ENCODE data around the gene TECPR2.

The TECPR2 gene

GRCh38 chr14:102523569-102524450 lies 161.1 kb downstream of the TECPR2 start:
- DNase-seq (ENCODE audit: low spot score in 2 of 2) (no peak), ATAC-seq (ENCODE audit: low read depth) (no peak)
- Mint-ChIP-seq H3K4me1 (peaks cover 26% of the 10 kb centered on the region), H3K36me3 (no peaks in the 10 kb centered on the region), H3K4me3 (peak overlapping the region; percentile 41), H3K27me3 (no peaks in the 10 kb centered on the region), H3K27ac (peak overlapping the region; percentile 90), H3K9me3 (no peaks in the 10 kb centered on the region)

GRCh38 chr14:102524451-102525218 lies 161.9 kb downstream of the TECPR2 start:
- Mint-ChIP-seq H3K27me3 (no peaks in the 10 kb centered on the region), H3K4me1 (peaks cover 26% of the 10 kb centered on the region), H3K9me3 (no peaks in the 10 kb centered on the region), H3K36me3 (no peaks in the 10 kb centered on the region), H3K27ac (peak overlapping the region; percentile 90), H3K4me3 (peak overlapping the region; percentile 97)
- DNase-seq (ENCODE audit: low spot score in 2 of 2) (peak; percentile 96 to 99), ATAC-seq (ENCODE audit: low read depth) (peak; percentile 85)

DNA sequence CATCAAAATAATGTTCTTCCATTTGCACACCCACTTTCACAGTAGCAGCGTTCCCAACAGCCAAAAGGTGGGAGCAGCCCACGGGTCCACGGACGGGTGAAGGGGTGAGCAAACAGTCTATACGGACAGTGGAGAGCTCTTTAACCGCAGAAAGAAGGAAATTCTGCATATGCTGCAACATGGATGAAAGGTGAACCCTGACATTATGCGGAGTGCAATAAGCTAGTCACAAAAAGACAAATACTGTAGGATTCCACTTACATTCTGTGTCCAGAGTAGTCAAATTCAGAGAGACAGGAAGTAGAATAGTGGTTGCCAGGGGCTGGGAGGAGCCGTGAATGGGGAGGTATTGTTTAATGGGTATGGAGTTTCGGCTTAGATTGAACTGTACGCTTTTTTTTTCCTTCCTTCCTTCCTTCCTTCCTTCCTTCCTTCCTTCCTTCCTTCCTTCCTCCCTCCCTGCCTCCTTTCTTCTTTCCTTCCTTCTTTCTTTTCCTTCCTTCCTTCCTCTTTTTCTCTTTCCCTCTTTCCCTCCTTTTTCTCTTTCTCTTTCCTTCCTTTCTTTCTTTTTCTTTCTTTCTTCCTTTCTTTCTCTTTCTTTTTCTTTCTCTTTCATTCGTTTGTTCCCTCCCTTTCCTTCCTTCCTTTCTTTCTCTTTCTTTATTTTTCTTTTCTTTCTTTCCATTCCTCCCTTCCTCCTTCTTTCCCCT lies 162.6 kb downstream of the TECPR2 start:
- Mint-ChIP-seq H3K27ac (peak overlapping the region; percentile 90), H3K27me3 (no peaks in the 10 kb centered on the region), H3K9me3 (no peaks in the 10 kb centered on the region), H3K4me3 (peak overlapping the region; percentile 97), H3K36me3 (no peaks in the 10 kb centered on the region), H3K4me1 (peaks cover 27% of the 10 kb centered on the region)
- ATAC-seq (ENCODE audit: low read depth) (peak; percentile 53), DNase-seq (ENCODE audit: low spot score in 2 of 2) (peak in 1 of 2 donors; percentile 31)

- Mint-ChIP-seq H3K9me3 (no peaks in the 10 kb centered on the region), H3K4me3 (peak overlapping the region; percentile 97), H3K36me3 (no peaks in the 10 kb centered on the region), H3K4me1 (peaks cover 34% of the 10 kb centered on the region), H3K27ac (peak overlapping the region; percentile 90), H3K27me3 (no peaks in the 10 kb centered on the region)
- no peak for DNase-seq (ENCODE audit: low spot score in 2 of 2)
- no peak for ATAC-seq (ENCODE audit: low read depth)
Observed at GRCh38 chr14:102525929-102526497, 163.3 kb downstream of the TECPR2 start.

GRCh38 chr14:102528431-102529170 lies 165.9 kb downstream of the TECPR2 start:
- DNase-seq (ENCODE audit: low spot score in 2 of 2) (no peak), ATAC-seq (ENCODE audit: low read depth) (no peak)
- Mint-ChIP-seq H3K27ac (peak overlapping the region; percentile 95), H3K27me3 (no peaks in the 10 kb centered on the region), H3K9me3 (no peaks in the 10 kb centered on the region), H3K4me3 (no peak overlapping the region), H3K36me3 (no peaks in the 10 kb centered on the region), H3K4me1 (peaks cover 35% of the 10 kb centered on the region)

- Mint-ChIP-seq H3K4me3 (peak overlapping the region; percentile 69), H3K4me1 (peaks cover 17% of the 10 kb centered on the region), H3K36me3 (no peaks in the 10 kb centered on the region), H3K27me3 (no peaks in the 10 kb centered on the region), H3K27ac (peak overlapping the region; percentile 95), H3K9me3 (no peaks in the 10 kb centered on the region)
- ATAC-seq (ENCODE audit: low read depth) (peak; percentile 97), DNase-seq (ENCODE audit: low spot score in 2 of 2) (no peak)
Observed at GRCh38 chr14:102530828-102531478, 168.2 kb downstream of the TECPR2 start.

GRCh38 chr14:102532204-102532658 lies 169.5 kb downstream of the TECPR2 start:
- Mint-ChIP-seq H3K27ac (no peak overlapping the region), H3K4me1 (peaks cover 17% of the 10 kb centered on the region), H3K9me3 (no peaks in the 10 kb centered on the region), H3K27me3 (no peaks in the 10 kb centered on the region), H3K36me3 (no peaks in the 10 kb centered on the region), H3K4me3 (no peak overlapping the region)
- DNase-seq (ENCODE audit: low spot score in 2 of 2) (no peak), ATAC-seq (ENCODE audit: low read depth) (no peak)

DNA sequence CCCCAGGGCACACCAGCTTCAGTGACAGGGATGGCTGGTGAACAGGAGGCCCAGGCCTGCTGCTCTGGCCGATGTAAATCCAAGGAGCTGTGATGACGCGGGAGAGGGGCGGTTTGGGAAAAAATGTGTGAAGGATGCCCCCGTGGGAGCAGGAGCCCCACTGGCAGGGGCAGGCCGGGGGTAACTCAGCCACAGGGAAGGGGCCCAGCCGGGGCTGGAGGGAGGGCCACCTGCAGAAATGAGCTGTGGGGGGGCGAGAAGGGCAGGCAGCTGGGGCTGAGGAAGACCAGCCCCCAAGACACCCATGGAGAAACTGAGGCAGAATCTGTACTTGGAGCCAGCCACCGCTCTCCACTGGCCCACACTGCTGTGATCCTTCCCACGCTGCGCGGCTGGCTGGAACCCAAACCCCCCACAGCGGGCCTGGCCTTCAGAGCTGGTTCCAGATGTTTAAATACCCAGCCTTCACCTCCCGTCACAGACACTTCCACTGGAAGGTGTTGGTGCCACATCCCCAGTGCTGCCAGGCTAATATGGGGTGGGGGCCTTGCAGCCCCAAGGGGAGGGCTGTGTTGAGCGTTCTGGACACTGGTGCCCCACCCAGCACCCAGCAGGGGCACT lies 175.3 kb downstream of the TECPR2 start:
- Mint-ChIP-seq H3K27ac (no peak overlapping the region), H3K4me1 (peaks cover 9% of the 10 kb centered on the region), H3K36me3 (no peaks in the 10 kb centered on the region), H3K4me3 (no peak overlapping the region), H3K27me3 (peaks cover 3% of the 10 kb centered on the region), H3K9me3 (no peaks in the 10 kb centered on the region)
- DNase-seq (ENCODE audit: low spot score in 2 of 2) (no peak), ATAC-seq (ENCODE audit: low read depth) (no peak)

GRCh38 chr14:102538602-102539543 lies 176.1 kb downstream of the TECPR2 start:
- no peaks in the 10 kb centered on the region for H3K36me3 Mint-ChIP-seq
- ATAC-seq (ENCODE audit: low read depth) (no peak), DNase-seq (ENCODE audit: low spot score in 2 of 2) (no peak)
- peaks cover 4% of the 10 kb centered on the region for H3K4me1 Mint-ChIP-seq
- no peaks in the 10 kb centered on the region for H3K9me3 Mint-ChIP-seq
- no peak overlapping the region for H3K4me3 Mint-ChIP-seq
- no peak overlapping the region for H3K27ac Mint-ChIP-seq
- H3K27me3 Mint-ChIP-seq: peaks cover 4% of the 10 kb centered on the region

DNA sequence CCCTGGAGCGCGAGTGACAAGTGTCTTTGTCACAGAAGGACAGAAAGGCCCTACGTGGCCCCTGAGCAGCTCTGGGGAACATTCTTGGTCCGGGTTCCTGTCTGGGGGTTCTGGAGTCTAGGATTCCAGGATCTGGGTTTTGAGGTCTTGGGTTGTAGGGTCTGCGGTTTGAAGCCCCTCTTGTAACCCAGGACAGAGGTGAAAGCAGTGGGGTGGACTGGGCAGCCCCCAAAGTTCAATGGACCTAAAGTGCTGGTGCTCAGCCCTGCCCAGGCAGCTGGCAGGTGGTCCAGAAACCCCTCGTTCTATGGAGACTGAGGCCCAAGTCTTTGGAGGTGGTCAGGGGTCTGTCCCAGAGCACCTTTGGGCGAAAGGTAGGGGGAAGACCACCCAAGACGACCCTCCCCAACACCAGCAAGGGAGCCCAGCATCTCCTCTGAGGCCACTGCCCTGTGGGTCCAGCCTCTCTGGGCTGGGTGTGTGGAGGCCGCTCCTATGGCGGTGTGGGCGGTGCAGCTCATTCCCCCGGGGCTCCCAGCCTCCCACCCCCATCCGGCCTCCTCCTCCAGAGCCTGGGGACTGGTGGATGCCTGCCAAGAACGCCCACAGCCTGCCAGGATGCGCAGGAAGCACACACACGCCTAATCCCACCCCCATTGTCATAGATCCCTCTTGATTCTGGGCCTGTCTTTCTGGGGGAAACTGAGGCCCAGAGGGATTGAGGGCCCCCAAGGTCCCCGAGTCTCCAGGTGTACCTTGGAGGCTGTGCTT lies 177.0 kb downstream of the TECPR2 start:
- DNase-seq (ENCODE audit: low spot score in 2 of 2): no peak
- Mint-ChIP-seq H3K36me3 (no peaks in the 10 kb centered on the region), H3K27me3 (peaks cover 8% of the 10 kb centered on the region), H3K27ac (no peak overlapping the region), H3K4me1 (peaks cover 7% of the 10 kb centered on the region), H3K4me3 (no peak overlapping the region), H3K9me3 (no peaks in the 10 kb centered on the region)
- ATAC-seq (ENCODE audit: low read depth): no peak

DNA sequence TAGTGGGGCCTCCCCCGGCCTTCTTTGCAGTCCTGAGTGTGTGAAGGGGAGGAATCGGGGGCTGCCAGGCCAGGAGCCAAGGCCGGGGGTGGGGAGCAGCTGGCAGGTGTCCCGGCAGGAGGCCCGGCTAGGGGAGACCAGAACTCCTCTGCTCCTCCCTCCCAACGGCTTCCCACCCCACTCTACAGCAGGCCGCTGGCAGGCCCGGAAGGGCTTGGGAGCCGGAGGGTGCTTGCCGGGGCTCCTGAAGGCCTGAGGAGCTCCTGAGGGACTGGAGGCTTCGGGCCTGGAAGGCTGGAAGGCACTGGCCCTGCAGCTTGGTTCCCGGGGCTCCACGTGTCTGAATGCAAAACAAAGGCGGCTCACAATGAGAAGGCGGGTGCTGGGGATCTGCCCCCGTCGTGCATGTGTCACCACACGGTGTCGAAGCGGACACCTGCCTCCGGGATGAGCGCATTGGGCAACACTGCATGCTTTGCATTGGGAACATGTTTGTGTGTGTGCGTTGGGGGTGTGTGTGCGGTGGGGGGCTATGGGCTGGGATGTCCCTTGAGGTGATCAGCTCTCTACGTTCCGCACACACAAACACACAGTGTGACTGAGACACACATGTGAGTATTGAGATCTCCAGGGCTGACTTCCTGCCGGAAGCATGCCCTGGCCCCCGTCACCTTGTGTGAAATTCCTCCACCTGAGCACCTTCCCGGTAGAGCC lies 177.7 kb downstream of the TECPR2 start:
- ATAC-seq (ENCODE audit: low read depth) (no peak), DNase-seq (ENCODE audit: low spot score in 2 of 2) (no peak)
- H3K27ac Mint-ChIP-seq: no peak overlapping the region
- peaks cover 12% of the 10 kb centered on the region for H3K27me3 Mint-ChIP-seq
- peaks cover 12% of the 10 kb centered on the region for H3K4me1 Mint-ChIP-seq
- no peaks in the 10 kb centered on the region for H3K9me3 Mint-ChIP-seq
- peaks cover 2% of the 10 kb centered on the region for H3K36me3 Mint-ChIP-seq
- H3K4me3 Mint-ChIP-seq: no peak overlapping the region
